ENCODE results near the gene PAWR. TPM values are rescaled to one million over a fixed set of nuclear protein-coding genes. Genes with fewer than 3 reads are reported as not detected.

Gene PAWR
- total RNA-seq, 1 experiment from 2014 or later = 106 TPM

DNA sequence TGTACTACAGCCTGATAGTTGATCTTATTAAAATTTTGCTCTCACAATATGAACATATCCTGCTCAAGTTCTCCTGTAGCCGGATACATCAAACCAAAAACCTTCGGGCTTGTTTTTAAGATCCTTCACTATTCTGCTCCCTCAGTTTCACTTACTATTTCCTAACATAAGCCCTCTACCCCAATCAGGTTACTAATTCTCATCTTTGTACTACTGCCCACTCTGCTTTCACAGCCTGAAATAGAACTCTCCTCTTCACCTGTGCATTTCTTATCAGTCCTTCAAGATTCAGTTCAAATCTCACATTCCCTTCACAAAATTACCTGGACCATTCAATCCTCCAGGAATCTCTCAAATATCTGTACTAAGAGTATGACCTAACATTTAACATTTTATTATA is 14.2 kb downstream of the PAWR start (continued):
- TF ChIP-seq RAD21 (IDR thresholded peaks at IDR 0.05; ENCODE audit: low read depth) = no peak

- no TSS peak for BruUV-seq (replicated peaks)
Observed at GRCh38 chr12:79674629-79675028, 16.1 kb downstream of the PAWR start.

More at GRCh38 chr12:79674629-79675028, 16.1 kb downstream of the PAWR start:
- TF ChIP-seq REST (IDR thresholded peaks at IDR 0.05; ENCODE audit: low read depth) (no peak), TCF7L2 (IDR thresholded peaks at IDR 0.05; ENCODE audit: borderline replicate concordance, extremely low read depth, insufficient read depth, insufficient read length) (no peak), SRF (IDR thresholded peaks at IDR 0.05; ENCODE audit: low read depth) (no peak), ZFX (IDR thresholded peaks at IDR 0.05) (no peak)
- TF ChIP-seq, protein P1, sequence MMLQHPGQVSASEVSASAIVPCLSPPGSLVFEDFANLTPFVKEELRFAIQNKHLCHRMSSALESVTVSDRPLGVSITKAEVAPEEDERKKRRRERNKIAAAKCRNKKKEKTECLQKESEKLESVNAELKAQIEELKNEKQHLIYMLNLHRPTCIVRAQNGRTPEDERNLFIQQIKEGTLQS (IDR thresholded peaks at IDR 0.05) = no peak
- Histone ChIP-seq H4K20me1 (ENCODE audit: insufficient read depth) (peaks cover 9% of the 10 kb centered on the region; the same call in 1 of the 2 replicates), H3K9me3 (ENCODE audit: control insufficient read depth in 1 of 2, insufficient read depth in 1 of 2, low read depth in 1 of 2, low read length in 2 of 2) (no peaks in the 10 kb centered on the region), H3K4me1 (ENCODE audit: control insufficient read depth in 1 of 2, insufficient read depth in 2 of 2, low read length in 2 of 2) (no peaks in the 10 kb centered on the region), H3K36me3 (ENCODE audit: control insufficient read depth in 1 of 2, insufficient read depth in 2 of 2, low read length in 2 of 2) (peaks cover 0 to 3% of the 10 kb centered on the region in 2 experiments; a peak in 1 of 4 replicates), H3K27ac (ENCODE audit: low read depth, low read length) (no peak overlapping the region), H3K4me2 (ENCODE audit: low read length) (no peak overlapping the region), H3K9ac (ENCODE audit: low read length) (no peak overlapping the region), H3K27me3 (ENCODE audit: insufficient read depth, low read length) (no peaks in the 10 kb centered on the region), H2AFZ (ENCODE audit: low read depth, low read length, poor library complexity, severe bottlenecking) (no peak overlapping the region), H3K79me2 (ENCODE audit: insufficient read depth, low read length) (peaks cover 100% of the 10 kb centered on the region), H3K9me2 (ENCODE audit: insufficient read depth) (no peaks in the 10 kb centered on the region), H3K4me3 (replicated peaks in 1 of 2; ENCODE audit: low read depth in 1 of 2, low read length in 2 of 2) (no peak overlapping the region)
- no peak for DNase-seq (ENCODE audit: low read depth, low spot score)
- ChIA-PET RAD21 (ENCODE audit: low non-redundant PET in 1 of 2, low total read pairs in 2 of 2, uncharacterized antibody in 2 of 2, unreplicated experiment in 2 of 2) (no interaction called here), POLR2A (no interaction called here), CTCF (no interaction called here)
- ATAC-seq = no peak
- intact Hi-C loops (cut with micrococcal nuclease) = no loop called here
